Heart right ventricle (tissue), 16 donors: ENCODE results near the gene PRTFDC1. TPM values are rescaled to one million over a fixed set of nuclear protein-coding genes. Genes with fewer than 3 reads are reported as not detected.
"Not testable (repeated sequence)": the region's sequence is repeated elsewhere in the genome, so short reads cannot be mapped to it uniquely, and the experiment has no call there.

ENCODE experiments used
- ATAC-seq, 8 donors: fragments of 200-7000 bp; cut with Tn5 transposase; one replicate each; pipeline ENCODE4 v1.9.1; 2020; ENCODE audit warnings: mild to moderate bottlenecking in 8 of 8, moderate library complexity in 8 of 8, moderate number of reproducible peaks in 1 of 8
- DNase-seq, 2 donors: peaks; one replicate each; pipeline ENCODE4 v3.0.0-alpha.2; 2020
- H3K27ac ChIP-seq, 10 donors: fragments of 200-600 bp; sonication (generic) in 2 of 10; one replicate each; pipeline versions ENCODE4 v1.5.0 to v1.8.0; 2020 to 2022; ENCODE audit warnings: mild to moderate bottlenecking in 3 of 10
- H3K27me3 ChIP-seq, 7 donors: fragments of 200-600 bp; one replicate each; pipeline ENCODE4 v1.8.0; 2021 to 2022; ENCODE audit warnings: mild to moderate bottlenecking in 2 of 7
- H3K36me3 ChIP-seq, 9 donors: fragments of 200-600 bp; sonication (generic) in 1 of 9; one replicate each; pipeline versions ENCODE4 v1.5.0 to v1.8.0; 2020 to 2022; ENCODE audit warnings: mild to moderate bottlenecking in 2 of 9
- H3K4me1 ChIP-seq, 9 donors: fragments of 200-600 bp; sonication (generic) in 1 of 9; one replicate each; pipeline versions ENCODE4 v1.5.0 to v1.8.0; 2020 to 2022; ENCODE audit warnings: mild to moderate bottlenecking in 4 of 9
- H3K4me3 ChIP-seq, 10 donors: fragments of 200-600 bp; sonication (generic) in 2 of 10; one replicate each; pipeline versions ENCODE4 v1.5.0 to v1.8.0; 2020 to 2022; ENCODE audit warnings: mild to moderate bottlenecking in 7 of 10, moderate library complexity in 2 of 10
- H3K9me3 ChIP-seq, 11 donors: fragments of 200-600 bp in 10 of 11; sonication (generic) in 2 of 11; one replicate each; pipeline versions ENCODE4 v1.5.0 to v1.8.0; 2013 to 2022; ENCODE audit warnings: mild to moderate bottlenecking in 2 of 11, control low read depth in 1 of 11, moderate library complexity in 1 of 11
- CTCF ChIP-seq, 9 donors: fragments of 200-600 bp; sonication (generic) in 2 of 9; IDR thresholded peaks; one replicate each; pipeline versions ENCODE4 v1.5.0 to v1.8.0; 2021 to 2022; ENCODE audit warnings: antibody characterized with exemption in 9 of 9, mild to moderate bottlenecking in 5 of 9, moderate library complexity in 1 of 9
- WGBS, 2 donors: extraction: QIAGEN DNeasy Blood & Tissue Kit; methylation state at CpG; one replicate each; pipeline ENCODE4 v1.1.7; 2013; ENCODE audit warnings: inconsistent platforms in 1 of 2; 5-methylcytosine and 5-hydroxymethylcytosine counted together
- intact Hi-C, 10 donors: fragments of 100-400 bp; cut with DNase I; formaldehyde crosslinking; loops; one replicate each; pipeline versions ENCODE4 v1.11.1 to v1.14.2; 2022
- polyA plus RNA-seq, 2 donors: library from polyadenylated mRNA; stranded (reverse); fragments of 200-250 nt; gene quantifications; one replicate each; pipeline ENCODE4 v1.2.3, GENCODE V29; 2013
- total RNA-seq, 10 donors: library from RNA; stranded (reverse); fragmentation: NEBNext Ultra II Directional in 3 of 10; extraction: Animal tissue kit (Norgen Biotek cat#: 25700) in 3 of 10; gene quantifications; one replicate each; pipeline versions ENCODE4 v1.2.1 to v1.2.4, GENCODE V29; 2021 to 2023
- donor health status: Arrhythmogenic right ventricular cardiomyopathy.
- donor health status: ischemic (EF 13 %, LVEDD 7.1; RV severe dilation, severe dysfunction).
- donor health status: healthy with polysubstance abuse.
- donor health status: DM: no; HTN: yes; CAD: no.
- donor health status: DM: no; HTN: no; CAD: no.
- donor health status: ischemic (EF 25% LVEDD 6.9; RV normal size, moderate dysfunction).
- donor health status: ischemic (EF 25% LVEDD 5.7; RV mildly dilated, moderate dysfunction).
- donor health status: healthy.
- donor health status: DM: yes; HTN: yes; CAD: no.
- donor health status: Ischemic cardiomyopathy.
- donor health status: ischemic (EF 35%, LVEDD 5.7; RV mildly dilated, moderate dysfunction).
- donor health status: nonischemic (EF 11% LVEDD 7.7; RV severe dilation, severe dysfunction).
- donor health status: DM: yes; HTN: yes; CAD: no.
- donor health status: PGD.
- donor health status: ischemic (EF 29% LVEDD 5.4; RV normal size, mild dysfunction).
- donor health status: nonischemic (EF 23%, LVEDD 6.1; RV moderate dilation, normal function).

PRTFDC1 gene
- total and polyA plus RNA-seq, 12 donors, result 2.5 to 11.4 (median 5.0) TPM

GRCh38 chr10:24959382-24959730 is 7.0 kb upstream of the PRTFDC1 start:
- no peak overlapping the region for H3K4me3 ChIP-seq
- WGBS, 2 donors, result 74 to 84% methylated on average over 3 of the region's 3 CpGs
- no peak for TF ChIP-seq CTCF (IDR thresholded peaks at IDR 0.05)

DNA sequence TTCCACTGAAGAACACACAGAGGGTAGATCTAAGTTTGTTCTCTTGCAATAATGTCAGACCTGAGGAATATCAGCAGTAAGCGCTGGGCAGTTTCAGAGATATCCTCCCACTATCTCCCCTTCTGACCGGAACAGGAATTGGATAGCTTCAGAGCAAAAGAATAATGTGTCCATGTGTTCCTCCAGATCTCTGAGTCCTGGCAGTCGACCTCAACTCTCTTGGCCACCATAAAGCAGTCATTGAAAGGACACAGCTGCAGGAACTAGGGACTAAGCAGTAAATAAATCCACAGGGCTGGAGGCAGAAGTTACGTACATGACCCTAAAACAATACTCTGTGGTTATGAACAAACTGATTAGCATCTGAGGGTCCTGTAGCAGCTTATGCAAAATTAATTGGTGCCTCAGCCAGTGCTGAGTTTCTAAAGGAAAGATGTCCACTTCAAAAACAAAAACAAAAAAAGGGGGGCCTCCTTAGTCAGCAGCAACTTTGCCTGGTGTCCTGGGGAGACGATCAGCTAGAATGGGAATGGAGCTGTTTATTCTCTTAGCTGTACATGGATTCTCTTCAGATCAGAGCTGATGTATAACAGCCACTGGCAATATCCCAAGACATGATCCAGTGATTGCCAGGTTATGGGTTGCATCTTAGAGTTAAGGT is 6.4 kb upstream of the PRTFDC1 start:
- ATAC-seq, result peak; percentile 83 to 92 (median 90)
- Histone ChIP-seq H3K27me3 (no peaks in the 10 kb centered on the region), H3K9me3 (no peaks in the 10 kb centered on the region), H3K27ac (peak overlapping the region; percentile 61 to 78 (median 68)), H3K4me3 (no peak overlapping the region), H3K36me3 (no peaks in the 10 kb centered on the region), H3K4me1 (peaks cover 0 to 23% (median 14%) of the 10 kb centered on the region in 9 donors)
- DNase-seq, result peak in 1 of 2 donors; percentile 42
- 33% methylated on average over 5 of the region's 5 CpGs for WGBS, 2 donors
- no peak for TF ChIP-seq CTCF (IDR thresholded peaks at IDR 0.05)
- intact Hi-C loops, result loop anchor here in 5 of 10 donors (5.0 to 10.0 kb wide), 3 partner anchors 94 to 237 kb away; partner anchors contain the start of gene ARHGAP21 (in 4 of the 5)

More at GRCh38 chr10:24959382-24959730, 7.0 kb upstream of the PRTFDC1 start:
- no peaks in the 10 kb centered on the region for H3K9me3 ChIP-seq
- no peaks in the 10 kb centered on the region for H3K36me3 ChIP-seq
- intact Hi-C loops, result loop anchor here in 5 of 10 donors (5.0 to 10.0 kb wide), 3 partner anchors 95 to 237 kb away; partner anchors contain the start of gene ARHGAP21 (in 4 of the 5)
- no peak for DNase-seq
- no peaks in the 10 kb centered on the region for H3K27me3 ChIP-seq
- no peak for ATAC-seq
- peaks cover 0 to 23% (median 14%) of the 10 kb centered on the region in 9 donors for H3K4me1 ChIP-seq
- peak overlapping the region; percentile 61 to 78 (median 68) for H3K27ac ChIP-seq

GRCh38 chr10:24958091-24958720 is 5.8 kb upstream of the PRTFDC1 start:
- Histone ChIP-seq H3K4me1 (peaks cover 0 to 27% (median 17%) of the 10 kb centered on the region in 9 donors), H3K36me3 (no peaks in the 10 kb centered on the region), H3K9me3 (no peaks in the 10 kb centered on the region), H3K27me3 (no peaks in the 10 kb centered on the region), H3K4me3 (no peak overlapping the region), H3K27ac (peak overlapping the region; percentile 61 to 78 (median 68))
- DNase-seq (peak in 1 of 2 donors; percentile 25), ATAC-seq (peak in 7 of 8 donors; percentile 57 to 81 (median 68))
- 52 to 57% methylated on average over 4 of the region's 4 CpGs for WGBS, 2 donors
- no peak for TF ChIP-seq CTCF (IDR thresholded peaks at IDR 0.05)
- intact Hi-C loops, result loop anchor here in 5 of 10 donors (5.0 to 10.0 kb wide), 3 partner anchors 93 to 236 kb away; partner anchors contain the start of gene ARHGAP21 (in 4 of the 5)

DNA sequence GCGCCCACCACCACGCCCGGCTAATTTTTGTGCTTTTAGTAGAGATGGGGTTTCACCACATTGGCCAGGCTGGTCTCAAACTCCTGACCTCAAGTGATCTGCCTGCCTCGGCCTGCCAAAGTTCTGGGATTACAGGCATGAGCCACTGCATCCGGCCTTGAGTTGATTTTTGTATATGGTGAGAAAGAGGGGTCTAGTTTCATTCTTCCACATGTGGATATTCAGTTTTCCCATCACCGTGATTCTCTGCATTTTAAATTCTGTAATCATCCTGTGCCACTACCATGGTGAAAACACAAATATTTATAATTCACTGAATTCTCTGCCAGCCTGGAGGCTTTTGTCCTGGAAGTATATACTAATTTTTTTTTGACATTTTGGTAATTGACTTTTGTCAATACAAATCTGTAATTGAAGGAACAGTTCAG is 5.2 kb upstream of the PRTFDC1 start:
- not testable (repeated sequence) for H3K36me3 ChIP-seq
- intact Hi-C loops, result loop anchor here in 5 of 10 donors (5.0 to 10.0 kb wide), 3 partner anchors 93 to 235 kb away; partner anchors contain the start of gene ARHGAP21 (in 4 of the 5)

More for the DNA sequence above, 5.2 kb upstream of the PRTFDC1 start:
- not testable (repeated sequence) for H3K9me3 ChIP-seq, ATAC-seq, DNase-seq, H3K27me3 ChIP-seq, H3K4me3 ChIP-seq
- whole genome bisulfite sequencing, 2 donors, result 79 to 80% methylated on average over 6 of the region's 6 CpGs
- H3K4me1 ChIP-seq, result peaks cover 0 to 30% (median 17%) of the 10 kb centered on the region in 9 donors
- H3K27ac ChIP-seq, result peak overlapping the region in 8 of 10 donors; percentile 61 to 78 (median 68)
